Measurements from ENCODE around the gene AGMO.

The AGMO gene

DNA sequence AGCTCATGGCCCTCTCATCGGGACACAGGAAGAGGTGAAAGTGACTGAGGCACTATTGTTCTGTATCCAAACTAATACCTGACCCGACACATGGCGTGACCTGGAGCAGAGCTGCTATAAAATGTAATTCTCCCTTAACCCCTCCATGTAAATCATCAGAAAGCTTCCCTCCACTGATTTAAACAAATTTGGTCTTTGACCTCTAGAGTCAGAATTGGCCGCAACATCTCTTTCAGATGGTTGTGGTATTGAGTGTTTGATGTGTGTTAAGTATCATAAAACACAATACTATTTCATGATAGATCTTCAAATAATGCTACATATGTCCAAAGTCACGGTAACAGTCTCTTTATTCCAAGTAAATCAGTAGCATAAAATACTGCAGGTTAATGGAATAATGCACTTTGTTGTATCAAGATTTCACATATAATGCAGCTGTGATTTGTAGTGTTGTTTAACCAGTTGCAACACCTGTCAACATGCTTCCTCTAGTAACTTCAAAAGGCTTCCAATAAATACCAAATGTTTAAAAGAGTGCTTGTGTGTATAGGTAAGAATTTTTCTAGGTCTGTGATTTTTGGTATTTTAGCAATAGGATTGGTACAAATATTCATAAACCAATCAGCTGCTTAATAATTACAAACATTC is 144.3 kb downstream of the AGMO start:
- H3K4me3 ChIP-seq (ENCODE audit: low read depth, low read length) = no peak overlapping the region
- no peak for DNase-seq (ENCODE audit: low read depth)
- TF ChIP-seq, protein P1, sequence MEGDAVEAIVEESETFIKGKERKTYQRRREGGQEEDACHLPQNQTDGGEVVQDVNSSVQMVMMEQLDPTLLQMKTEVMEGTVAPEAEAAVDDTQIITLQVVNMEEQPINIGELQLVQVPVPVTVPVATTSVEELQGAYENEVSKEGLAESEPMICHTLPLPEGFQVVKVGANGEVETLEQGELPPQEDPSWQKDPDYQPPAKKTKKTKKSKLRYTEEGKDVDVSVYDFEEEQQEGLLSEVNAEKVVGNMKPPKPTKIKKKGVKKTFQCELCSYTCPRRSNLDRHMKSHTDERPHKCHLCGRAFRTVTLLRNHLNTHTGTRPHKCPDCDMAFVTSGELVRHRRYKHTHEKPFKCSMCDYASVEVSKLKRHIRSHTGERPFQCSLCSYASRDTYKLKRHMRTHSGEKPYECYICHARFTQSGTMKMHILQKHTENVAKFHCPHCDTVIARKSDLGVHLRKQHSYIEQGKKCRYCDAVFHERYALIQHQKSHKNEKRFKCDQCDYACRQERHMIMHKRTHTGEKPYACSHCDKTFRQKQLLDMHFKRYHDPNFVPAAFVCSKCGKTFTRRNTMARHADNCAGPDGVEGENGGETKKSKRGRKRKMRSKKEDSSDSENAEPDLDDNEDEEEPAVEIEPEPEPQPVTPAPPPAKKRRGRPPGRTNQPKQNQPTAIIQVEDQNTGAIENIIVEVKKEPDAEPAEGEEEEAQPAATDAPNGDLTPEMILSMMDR (IDR thresholded peaks at IDR 0.05; ENCODE audit: insufficient read depth, low read depth, low read length, missing control alignments) = no peak

DNA sequence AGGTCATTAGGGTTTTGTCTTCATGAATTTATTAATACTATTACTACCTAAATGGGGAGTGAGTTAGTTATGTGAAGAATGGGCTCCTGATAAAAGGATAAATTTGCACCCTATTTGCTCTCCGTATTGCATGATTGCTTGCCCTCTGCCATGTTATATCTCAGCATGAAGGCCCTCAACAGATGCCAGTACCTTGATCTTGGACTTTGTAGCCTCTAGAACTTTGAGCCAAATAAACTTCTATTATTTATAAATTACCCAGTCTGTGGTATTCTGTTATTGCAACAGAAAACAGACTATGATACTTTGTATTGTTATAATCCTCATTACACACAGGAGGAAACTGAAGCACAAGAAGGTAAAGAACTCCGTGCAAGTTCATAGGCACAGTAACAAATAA is 150.8 kb downstream of the AGMO start:
- TF ChIP-seq, protein P1 (IDR thresholded peaks at IDR 0.05; ENCODE audit: insufficient read depth, low read depth, low read length, missing control alignments) = no peak
- no peak overlapping the region for H3K4me3 ChIP-seq (ENCODE audit: low read depth, low read length)
- DNase-seq (ENCODE audit: low read depth) = no peak

DNA sequence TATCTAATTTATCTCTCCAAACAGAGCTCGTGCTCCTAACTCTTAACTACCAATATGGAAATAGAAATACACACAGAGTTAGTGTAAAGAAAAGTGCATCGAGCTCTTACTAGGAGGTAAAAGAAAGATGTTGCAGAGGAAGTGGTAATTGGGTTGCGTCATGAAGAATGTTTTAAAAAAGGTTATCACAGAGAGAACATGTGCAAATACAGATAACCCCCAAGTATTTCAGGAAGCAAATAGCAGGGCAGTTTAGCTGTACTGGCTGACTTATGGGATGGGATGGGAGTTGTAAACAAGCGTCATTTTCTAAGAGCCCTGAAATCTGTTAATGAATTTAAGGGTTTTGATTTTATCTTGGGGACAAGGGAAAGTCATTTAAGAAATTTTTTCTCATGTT is 153.9 kb downstream of the AGMO start:
- no peak for DNase-seq (ENCODE audit: low read depth)
- no peak overlapping the region for H3K4me3 ChIP-seq (ENCODE audit: low read depth, low read length)
- TF ChIP-seq, protein P1 (IDR thresholded peaks at IDR 0.05; ENCODE audit: insufficient read depth, low read depth, low read length, missing control alignments) = no peak

DNA sequence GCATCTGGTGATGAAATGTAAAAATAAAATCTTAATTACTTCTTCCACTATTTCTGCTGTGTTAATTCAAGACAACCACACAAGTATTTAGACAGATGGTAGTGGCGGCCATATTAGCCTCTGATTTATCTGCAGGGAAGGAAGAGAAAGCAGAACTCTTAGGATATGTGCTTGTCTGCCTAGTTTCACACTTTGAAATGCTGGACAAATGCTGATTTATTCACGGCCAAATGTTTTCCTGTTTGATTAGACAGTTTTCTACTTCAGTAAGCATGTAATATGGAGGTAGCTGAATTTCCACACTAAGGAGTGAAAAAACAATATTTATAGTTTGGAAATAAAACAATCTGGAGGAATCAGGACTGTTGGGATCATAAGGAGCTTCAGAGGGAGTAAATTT is 158.1 kb downstream of the AGMO start:
- TF ChIP-seq, protein P1 (IDR thresholded peaks at IDR 0.05; ENCODE audit: insufficient read depth, low read depth, low read length, missing control alignments) = no peak
- no peak overlapping the region for H3K4me3 ChIP-seq (ENCODE audit: low read depth, low read length)
- DNase-seq (ENCODE audit: low read depth) = no peak

DNA sequence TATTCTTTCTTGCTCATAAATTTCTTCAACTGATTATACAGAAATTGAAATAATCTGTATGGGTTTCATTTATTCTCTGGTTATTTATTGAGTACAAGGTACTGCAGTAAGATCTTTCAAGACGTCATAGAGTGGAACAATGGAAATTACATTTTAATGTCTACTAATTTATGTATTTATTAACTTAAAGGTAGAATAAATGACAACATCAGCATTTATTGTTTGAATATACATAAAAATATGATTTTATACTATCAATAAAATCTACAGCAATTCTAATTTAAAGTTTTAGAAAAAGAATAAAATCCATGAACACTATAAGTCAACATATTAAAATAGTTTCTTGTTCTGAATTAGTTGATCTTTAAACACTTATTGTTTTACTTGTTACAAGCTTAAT is 158.5 kb downstream of the AGMO start:
- TF ChIP-seq, protein P1 (IDR thresholded peaks at IDR 0.05; ENCODE audit: insufficient read depth, low read depth, low read length, missing control alignments) = no peak
- no peak overlapping the region for H3K4me3 ChIP-seq (ENCODE audit: low read depth, low read length)
- DNase-seq (ENCODE audit: low read depth) = no peak

DNA sequence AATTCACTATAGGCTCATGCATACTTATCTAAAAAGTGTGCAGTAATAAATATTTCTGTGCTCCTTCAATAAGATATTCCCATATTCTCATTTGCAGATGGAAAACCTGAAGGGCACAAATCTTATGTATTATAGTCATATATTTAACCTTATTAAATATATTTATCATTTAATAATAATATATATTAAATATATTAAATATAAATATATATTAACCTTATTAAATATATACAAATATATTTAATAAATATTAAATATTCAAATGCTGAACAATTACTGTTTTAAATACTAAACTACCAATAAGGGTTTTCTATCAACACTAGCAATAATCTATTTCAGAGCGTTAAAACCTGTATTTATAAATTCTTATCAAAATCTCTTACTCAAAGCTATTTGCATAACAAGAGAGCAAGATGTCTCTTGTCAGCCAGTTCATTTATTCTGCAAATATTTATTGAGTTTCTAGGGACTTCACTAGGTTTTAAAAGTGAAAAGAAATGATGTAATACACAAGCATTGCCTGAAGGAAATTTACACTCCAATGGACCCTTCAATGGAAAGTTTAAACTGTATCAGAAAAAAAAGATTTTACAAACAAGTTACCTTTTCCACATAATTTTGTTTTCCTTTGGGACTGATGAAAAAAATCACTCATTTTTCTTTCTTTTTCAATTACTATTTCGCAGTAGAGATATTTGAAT is 159.2 kb downstream of the AGMO start:
- H3K4me3 ChIP-seq (ENCODE audit: low read depth, low read length) = no peak overlapping the region
- DNase-seq (ENCODE audit: low read depth) = no peak
- TF ChIP-seq, protein P1 (IDR thresholded peaks at IDR 0.05; ENCODE audit: insufficient read depth, low read depth, low read length, missing control alignments) = no peak
